Neural cell (in vitro differentiated cells): Measurements from ENCODE around the gene GSC2.

Experiments
- EP300 ChIP-seq: fragments of 450-650 bp; conservative IDR thresholded peaks from 2 replicates; pipeline ENCODE4 v1.6.1; 2014; ENCODE audit warnings: antibody characterized with exemption, mild to moderate bottlenecking, moderate library complexity; ENCODE audit not compliant: poor library complexity, severe bottlenecking
- EZH2 ChIP-seq: fragments of 200-600, 300-800 bp; shearing (Covaris generic), sonication (generic); IDR thresholded peaks from 2 replicates; pipeline ENCODE4 v1.6.1; 2014; ENCODE audit warnings: antibody characterized with exemption, low read length, borderline replicate concordance, mild to moderate bottlenecking; ENCODE audit not compliant: insufficient read depth, poor library complexity, severe bottlenecking
- TF ChIP-seq, protein P1 (sequence below): fragments of 450-650 bp; IDR thresholded peaks from 2 replicates; pipeline ENCODE4 v1.5.1; 2014; ENCODE audit warnings: antibody characterized with exemption, mild to moderate bottlenecking, moderate library complexity; ENCODE audit not compliant: poor library complexity, severe bottlenecking
- TF ChIP-seq, protein P2 (sequence below): IDR thresholded peaks from 2 replicates; pipeline ENCODE4 v1.6.1; 2012; ENCODE audit warnings: borderline replicate concordance

DNA sequence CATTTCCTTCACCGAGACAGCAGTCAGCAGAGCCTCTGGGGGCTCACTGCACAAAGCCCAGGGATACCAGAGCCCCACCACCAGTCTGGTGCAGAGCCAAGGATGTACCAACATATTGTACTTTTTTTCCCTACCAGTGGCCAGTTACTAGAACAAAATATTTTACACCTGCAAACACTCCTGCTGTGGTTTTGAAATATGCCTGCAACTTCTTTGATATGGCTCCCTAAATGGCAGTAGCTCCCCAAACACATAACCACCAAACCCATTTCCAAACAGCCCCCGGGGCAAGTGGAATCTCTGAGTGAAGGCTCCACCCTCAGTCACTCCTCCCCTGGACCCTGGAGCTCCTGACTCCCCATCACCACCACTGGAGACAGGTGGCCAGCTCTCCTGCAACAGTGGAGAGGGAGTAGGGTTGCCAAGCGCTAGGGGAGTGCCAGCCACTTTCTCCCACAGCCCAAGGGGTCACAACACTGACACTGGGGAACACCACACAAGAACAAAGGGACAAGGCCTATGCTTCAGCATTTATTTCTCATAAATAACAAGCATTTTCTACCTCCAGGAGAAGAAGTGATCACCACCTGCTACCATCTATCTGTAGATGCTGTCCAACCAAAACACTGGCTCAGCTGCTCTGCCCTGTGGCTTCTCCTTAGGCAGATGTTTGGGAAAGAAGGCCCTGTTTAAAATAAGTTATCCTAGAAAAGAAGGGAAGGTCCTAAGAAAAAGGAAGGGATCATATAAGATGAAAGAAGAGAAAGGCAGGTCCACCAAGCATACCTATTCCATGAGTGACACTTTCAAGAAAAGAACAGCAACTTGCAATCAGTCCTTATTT, 43.0 kb downstream of the GSC2 start:
- TF ChIP-seq, protein P1, sequence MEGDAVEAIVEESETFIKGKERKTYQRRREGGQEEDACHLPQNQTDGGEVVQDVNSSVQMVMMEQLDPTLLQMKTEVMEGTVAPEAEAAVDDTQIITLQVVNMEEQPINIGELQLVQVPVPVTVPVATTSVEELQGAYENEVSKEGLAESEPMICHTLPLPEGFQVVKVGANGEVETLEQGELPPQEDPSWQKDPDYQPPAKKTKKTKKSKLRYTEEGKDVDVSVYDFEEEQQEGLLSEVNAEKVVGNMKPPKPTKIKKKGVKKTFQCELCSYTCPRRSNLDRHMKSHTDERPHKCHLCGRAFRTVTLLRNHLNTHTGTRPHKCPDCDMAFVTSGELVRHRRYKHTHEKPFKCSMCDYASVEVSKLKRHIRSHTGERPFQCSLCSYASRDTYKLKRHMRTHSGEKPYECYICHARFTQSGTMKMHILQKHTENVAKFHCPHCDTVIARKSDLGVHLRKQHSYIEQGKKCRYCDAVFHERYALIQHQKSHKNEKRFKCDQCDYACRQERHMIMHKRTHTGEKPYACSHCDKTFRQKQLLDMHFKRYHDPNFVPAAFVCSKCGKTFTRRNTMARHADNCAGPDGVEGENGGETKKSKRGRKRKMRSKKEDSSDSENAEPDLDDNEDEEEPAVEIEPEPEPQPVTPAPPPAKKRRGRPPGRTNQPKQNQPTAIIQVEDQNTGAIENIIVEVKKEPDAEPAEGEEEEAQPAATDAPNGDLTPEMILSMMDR: no peak
- TF ChIP-seq EZH2 (no peak), EP300 (no peak)
- TF ChIP-seq, protein P2, sequence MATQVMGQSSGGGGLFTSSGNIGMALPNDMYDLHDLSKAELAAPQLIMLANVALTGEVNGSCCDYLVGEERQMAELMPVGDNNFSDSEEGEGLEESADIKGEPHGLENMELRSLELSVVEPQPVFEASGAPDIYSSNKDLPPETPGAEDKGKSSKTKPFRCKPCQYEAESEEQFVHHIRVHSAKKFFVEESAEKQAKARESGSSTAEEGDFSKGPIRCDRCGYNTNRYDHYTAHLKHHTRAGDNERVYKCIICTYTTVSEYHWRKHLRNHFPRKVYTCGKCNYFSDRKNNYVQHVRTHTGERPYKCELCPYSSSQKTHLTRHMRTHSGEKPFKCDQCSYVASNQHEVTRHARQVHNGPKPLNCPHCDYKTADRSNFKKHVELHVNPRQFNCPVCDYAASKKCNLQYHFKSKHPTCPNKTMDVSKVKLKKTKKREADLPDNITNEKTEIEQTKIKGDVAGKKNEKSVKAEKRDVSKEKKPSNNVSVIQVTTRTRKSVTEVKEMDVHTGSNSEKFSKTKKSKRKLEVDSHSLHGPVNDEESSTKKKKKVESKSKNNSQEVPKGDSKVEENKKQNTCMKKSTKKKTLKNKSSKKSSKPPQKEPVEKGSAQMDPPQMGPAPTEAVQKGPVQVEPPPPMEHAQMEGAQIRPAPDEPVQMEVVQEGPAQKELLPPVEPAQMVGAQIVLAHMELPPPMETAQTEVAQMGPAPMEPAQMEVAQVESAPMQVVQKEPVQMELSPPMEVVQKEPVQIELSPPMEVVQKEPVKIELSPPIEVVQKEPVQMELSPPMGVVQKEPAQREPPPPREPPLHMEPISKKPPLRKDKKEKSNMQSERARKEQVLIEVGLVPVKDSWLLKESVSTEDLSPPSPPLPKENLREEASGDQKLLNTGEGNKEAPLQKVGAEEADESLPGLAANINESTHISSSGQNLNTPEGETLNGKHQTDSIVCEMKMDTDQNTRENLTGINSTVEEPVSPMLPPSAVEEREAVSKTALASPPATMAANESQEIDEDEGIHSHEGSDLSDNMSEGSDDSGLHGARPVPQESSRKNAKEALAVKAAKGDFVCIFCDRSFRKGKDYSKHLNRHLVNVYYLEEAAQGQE: no peak
